ENCODE data around the gene LRRC26. TPM values are rescaled to one million over a fixed set of nuclear protein-coding genes. Genes with fewer than 3 reads are reported as not detected.

Gene LRRC26
- total and polyA plus RNA-seq, 2 of the 13 experiments (the other 11 are each of a cell fraction or from before 2014, with no cell fraction given) = not detected

GRCh38 chr9:137129456-137130175 is 40.2 kb downstream of the LRRC26 start (continued):
- TF ChIP-seq MYNN (CRISPR knock-in tag; IDR thresholded peaks at IDR 0.05; ENCODE audit: low read depth) = no peak
- peak; percentile 61; the same call in 1 of the 2 replicates for TF ChIP-seq ZFX (CRISPR knock-in tag; IDR thresholded peaks at IDR 0.05; ENCODE audit: low read depth)
- no peak for TF ChIP-seq STAG1 (CRISPR knock-in tag; IDR thresholded peaks at IDR 0.05)
- TF ChIP-seq ZBTB7B (CRISPR knock-in tag; IDR thresholded peaks at IDR 0.05) = no peak
- 0 out of 2 replicates have a peak, but pooled peaks have one; percentile 17 for TF ChIP-seq ZBTB1 (CRISPR knock-in tag; IDR thresholded peaks at IDR 0.05; ENCODE audit: borderline replicate concordance)
- no peak for TF ChIP-seq PRPF4 (IDR thresholded peaks at IDR 0.05; ENCODE audit: low read depth, low read length, poor library complexity, severe bottlenecking)
- TF ChIP-seq MIER3 (CRISPR knock-in tag; IDR thresholded peaks at IDR 0.05; ENCODE audit: borderline replicate concordance) = peak; percentile 39; the same call in 1 of the 2 replicates
- no peak for TF ChIP-seq NFIC (IDR thresholded peaks at IDR 0.05; ENCODE audit: low read length)
- TF ChIP-seq, protein P1, sequence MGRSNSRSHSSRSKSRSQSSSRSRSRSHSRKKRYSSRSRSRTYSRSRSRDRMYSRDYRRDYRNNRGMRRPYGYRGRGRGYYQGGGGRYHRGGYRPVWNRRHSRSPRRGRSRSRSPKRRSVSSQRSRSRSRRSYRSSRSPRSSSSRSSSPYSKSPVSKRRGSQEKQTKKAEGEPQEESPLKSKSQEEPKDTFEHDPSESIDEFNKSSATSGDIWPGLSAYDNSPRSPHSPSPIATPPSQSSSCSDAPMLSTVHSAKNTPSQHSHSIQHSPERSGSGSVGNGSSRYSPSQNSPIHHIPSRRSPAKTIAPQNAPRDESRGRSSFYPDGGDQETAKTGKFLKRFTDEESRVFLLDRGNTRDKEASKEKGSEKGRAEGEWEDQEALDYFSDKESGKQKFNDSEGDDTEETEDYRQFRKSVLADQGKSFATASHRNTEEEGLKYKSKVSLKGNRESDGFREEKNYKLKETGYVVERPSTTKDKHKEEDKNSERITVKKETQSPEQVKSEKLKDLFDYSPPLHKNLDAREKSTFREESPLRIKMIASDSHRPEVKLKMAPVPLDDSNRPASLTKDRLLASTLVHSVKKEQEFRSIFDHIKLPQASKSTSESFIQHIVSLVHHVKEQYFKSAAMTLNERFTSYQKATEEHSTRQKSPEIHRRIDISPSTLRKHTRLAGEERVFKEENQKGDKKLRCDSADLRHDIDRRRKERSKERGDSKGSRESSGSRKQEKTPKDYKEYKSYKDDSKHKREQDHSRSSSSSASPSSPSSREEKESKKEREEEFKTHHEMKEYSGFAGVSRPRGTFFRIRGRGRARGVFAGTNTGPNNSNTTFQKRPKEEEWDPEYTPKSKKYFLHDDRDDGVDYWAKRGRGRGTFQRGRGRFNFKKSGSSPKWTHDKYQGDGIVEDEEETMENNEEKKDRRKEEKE (IDR thresholded peaks at IDR 0.05) = no peak
- TF ChIP-seq ZSCAN20 (CRISPR knock-in tag; IDR thresholded peaks at IDR 0.05; ENCODE audit: borderline replicate concordance) = peak; percentile 59
- no peak for TF ChIP-seq MLLT10 (CRISPR knock-in tag; IDR thresholded peaks at IDR 0.05)
- no peak for TF ChIP-seq CCAR2 (optimal IDR thresholded peaks at IDR 0.05; ENCODE audit: low read depth, low read length)
- TF ChIP-seq NR1H2 (CRISPR knock-in tag; IDR thresholded peaks at IDR 0.05; ENCODE audit: borderline replicate concordance, low read depth) = no peak
- TF ChIP-seq, protein P2, sequence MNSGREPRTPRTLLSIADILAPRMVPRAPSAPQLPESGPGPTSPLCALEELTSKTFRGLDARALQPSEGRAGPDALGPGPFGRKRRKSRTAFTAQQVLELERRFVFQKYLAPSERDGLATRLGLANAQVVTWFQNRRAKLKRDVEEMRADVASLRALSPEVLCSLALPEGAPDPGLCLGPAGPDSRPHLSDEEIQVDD (CRISPR knock-in tag; IDR thresholded peaks at IDR 0.05; ENCODE audit: borderline replicate concordance) = no peak; the same call in 1 of the 2 replicates
- TF ChIP-seq TBL1XR1 (IDR thresholded peaks at IDR 0.05; ENCODE audit: borderline replicate concordance, low read length, partially characterized antibody) = no peak
- peak; percentile 49; the same call in 1 of the 2 replicates for TF ChIP-seq BCL3 (CRISPR knock-in tag; IDR thresholded peaks at IDR 0.05)
- TF ChIP-seq ZKSCAN5 (CRISPR knock-in tag; IDR thresholded peaks at IDR 0.05) = peak; percentile 32; the same call in 1 of the 2 replicates
- TF ChIP-seq, protein P3, sequence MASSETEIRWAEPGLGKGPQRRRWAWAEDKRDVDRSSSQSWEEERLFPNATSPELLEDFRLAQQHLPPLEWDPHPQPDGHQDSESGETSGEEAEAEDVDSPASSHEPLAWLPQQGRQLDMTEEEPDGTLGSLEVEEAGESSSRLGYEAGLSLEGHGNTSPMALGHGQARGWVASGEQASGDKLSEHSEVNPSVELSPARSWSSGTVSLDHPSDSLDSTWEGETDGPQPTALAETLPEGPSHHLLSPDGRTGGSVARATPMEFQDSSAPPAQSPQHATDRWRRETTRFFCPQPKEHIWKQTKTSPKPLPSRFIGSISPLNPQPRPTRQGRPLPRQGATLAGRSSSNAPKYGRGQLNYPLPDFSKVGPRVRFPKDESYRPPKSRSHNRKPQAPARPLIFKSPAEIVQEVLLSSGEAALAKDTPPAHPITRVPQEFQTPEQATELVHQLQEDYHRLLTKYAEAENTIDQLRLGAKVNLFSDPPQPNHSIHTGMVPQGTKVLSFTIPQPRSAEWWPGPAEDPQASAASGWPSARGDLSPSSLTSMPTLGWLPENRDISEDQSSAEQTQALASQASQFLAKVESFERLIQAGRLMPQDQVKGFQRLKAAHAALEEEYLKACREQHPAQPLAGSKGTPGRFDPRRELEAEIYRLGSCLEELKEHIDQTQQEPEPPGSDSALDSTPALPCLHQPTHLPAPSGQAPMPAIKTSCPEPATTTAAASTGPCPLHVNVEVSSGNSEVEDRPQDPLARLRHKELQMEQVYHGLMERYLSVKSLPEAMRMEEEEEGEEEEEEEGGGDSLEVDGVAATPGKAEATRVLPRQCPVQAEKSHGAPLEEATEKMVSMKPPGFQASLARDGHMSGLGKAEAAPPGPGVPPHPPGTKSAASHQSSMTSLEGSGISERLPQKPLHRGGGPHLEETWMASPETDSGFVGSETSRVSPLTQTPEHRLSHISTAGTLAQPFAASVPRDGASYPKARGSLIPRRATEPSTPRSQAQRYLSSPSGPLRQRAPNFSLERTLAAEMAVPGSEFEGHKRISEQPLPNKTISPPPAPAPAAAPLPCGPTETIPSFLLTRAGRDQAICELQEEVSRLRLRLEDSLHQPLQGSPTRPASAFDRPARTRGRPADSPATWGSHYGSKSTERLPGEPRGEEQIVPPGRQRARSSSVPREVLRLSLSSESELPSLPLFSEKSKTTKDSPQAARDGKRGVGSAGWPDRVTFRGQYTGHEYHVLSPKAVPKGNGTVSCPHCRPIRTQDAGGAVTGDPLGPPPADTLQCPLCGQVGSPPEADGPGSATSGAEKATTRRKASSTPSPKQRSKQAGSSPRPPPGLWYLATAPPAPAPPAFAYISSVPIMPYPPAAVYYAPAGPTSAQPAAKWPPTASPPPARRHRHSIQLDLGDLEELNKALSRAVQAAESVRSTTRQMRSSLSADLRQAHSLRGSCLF (CRISPR knock-in tag; IDR thresholded peaks at IDR 0.05; ENCODE audit: borderline replicate concordance) = no peak; the same call in 1 of the 2 replicates

All from HepG2 (cell line).